Panc1 (cell line): ENCODE results near the gene BRF1. TPM values are rescaled to one million over a fixed set of nuclear protein-coding genes. Genes with fewer than 3 reads are reported as not detected.

Source experiments
- ATAC-seq: fragments of 200-7000 bp; cut with Tn5 transposase; 2 replicates; pipeline ENCODE4 v1.9.1; 2020; ENCODE audit warnings: mild to moderate bottlenecking, moderate library complexity
- BruUV-seq: library from RNA; stranded (reverse); fragments of 400-500 nt; replicated peaks from 2 replicates; lab custom pipeline; 2021; lab: Mats Ljungman, UMichigan
- CTCF ChIA-PET: fragments of 300-600 bp; sonication (Branson Sonifier 250); formaldehyde crosslinking; loops from one replicate; lab custom pipeline; 2022; ENCODE audit warnings: antibody characterized with exemption; lab: Charles Lee
- POLR2A ChIA-PET: fragments of 300-600 bp; sonication (Branson Sonifier 250); formaldehyde crosslinking; loops from one replicate; lab custom pipeline; 2022; ENCODE audit warnings: antibody characterized with exemption; lab: Charles Lee
- DNase-seq: peaks from one replicate; pipeline ENCODE4 v3.0.0-alpha.2; 2010; ENCODE audit warnings: low read depth, low spot score
- H3K27ac ChIP-seq: 2 replicates; pipeline ENCODE4 v1.5.1; 2011; ENCODE audit warnings: mild to moderate bottlenecking, low read length, inconsistent platforms
- H3K27me3 ChIP-seq: fragments of 200-500 bp; sonication (Bioruptor generic); 2 replicates; pipeline ENCODE4 v1.6.0; 2014; ENCODE audit warnings: low read length, inconsistent platforms; ENCODE audit not compliant: control insufficient read depth, insufficient read depth
- H3K36me3 ChIP-seq: fragments of 200-500 bp; sonication (Bioruptor generic); 2 replicates; pipeline ENCODE4 v1.5.1; 2014; ENCODE audit warnings: inconsistent platforms, mild to moderate bottlenecking, low read length, moderate library complexity; ENCODE audit not compliant: control insufficient read depth, insufficient read depth
- H3K4me1 ChIP-seq: 2 replicates; pipeline ENCODE4 v1.5.1; 2011; ENCODE audit warnings: inconsistent platforms, mild to moderate bottlenecking, low read length, moderate library complexity; ENCODE audit not compliant: control insufficient read depth, insufficient read depth
- H3K4me3 ChIP-seq, 2 experiments: 2 replicates each; pipeline ENCODE4 v1.5.1; 2011 to 2012; ENCODE audit warnings: low read depth in 2 of 2, low read length in 2 of 2, mild to moderate bottlenecking in 2 of 2, inconsistent platforms in 1 of 2, moderate library complexity in 1 of 2
- H3K9me3 ChIP-seq: fragments of 200-500 bp; sonication (Bioruptor generic); 2 replicates; pipeline ENCODE4 v1.5.1; 2014; ENCODE audit warnings: low read depth, mild to moderate bottlenecking, inconsistent platforms, low read length, moderate library complexity; ENCODE audit not compliant: control insufficient read depth, insufficient read depth
- CTCF ChIP-seq: fragments of 450-650 bp; IDR thresholded peaks from 2 replicates; pipeline ENCODE4 v1.5.1; 2017; ENCODE audit warnings: mild to moderate bottlenecking
- POLR2AphosphoS5 ChIP-seq: IDR thresholded peaks from 2 replicates; pipeline ENCODE4 v1.6.1; 2012; ENCODE audit warnings: mild to moderate bottlenecking, low read depth, low read length, moderate library complexity
- REST ChIP-seq, 2 experiments: IDR thresholded peaks; 2 replicates each; pipeline ENCODE4 v1.6.1; 2011 to 2012; ENCODE audit warnings: low read depth in 2 of 2, control low read depth in 1 of 2, low read length in 1 of 2, mild to moderate bottlenecking in 1 of 2, moderate library complexity in 1 of 2; ENCODE audit not compliant: insufficient read depth in 1 of 2
- SIN3A ChIP-seq: IDR thresholded peaks from 2 replicates; pipeline ENCODE4 v1.6.1; 2012; ENCODE audit warnings: low read depth, mild to moderate bottlenecking, low read length, moderate library complexity, borderline replicate concordance; ENCODE audit not compliant: insufficient read depth
- TCF7L2 ChIP-seq: IDR thresholded peaks from 2 replicates; pipeline ENCODE4 v1.6.1; 2011; ENCODE audit warnings: mild to moderate bottlenecking, low read depth, low read length, inconsistent platforms
- in situ Hi-C: cut with HindIII; loops from 2 replicates; pipeline ENCODE4 v1.10.0; 2016; ENCODE audit warnings: low sequenced_read_pairs, low pct_unique_long_range_greater_than_20kb
- intact Hi-C: fragments of 100-400 bp; cut with micrococcal nuclease; formaldehyde crosslinking; loops from one replicate; pipeline ENCODE4 v1.10.0; 2022; ENCODE audit not compliant: unreplicated experiment
- total RNA-seq: library from RNA; stranded (reverse); gene quantifications from one replicate; pipeline ENCODE4 v1.2.1, GENCODE V29; 2021; ENCODE audit not compliant: unreplicated experiment

The BRF1 gene
- total RNA-seq, 1 experiment from 2014 or later: 25.0 TPM

- in situ Hi-C loops (no loop called here), intact Hi-C loops (no loop called here)
- DNase-seq (no peak), ATAC-seq (no peak)
- Histone ChIP-seq H3K4me3 (no peak overlapping the region), H3K4me1 (peaks cover 12% of the 10 kb centered on the region), H3K9me3 (no peaks in the 10 kb centered on the region), H3K36me3 (no peaks in the 10 kb centered on the region; the same call in 1 of the 2 replicates), H3K27me3 (no peaks in the 10 kb centered on the region), H3K27ac (no peak overlapping the region)
- ChIA-PET CTCF (no interaction called here), POLR2A (no interaction called here)
- no TSS peak for BruUV-seq
- TF ChIP-seq TCF7L2: no peak
- no peak for TF ChIP-seq SIN3A
- no peak for TF ChIP-seq CTCF
- TF ChIP-seq REST (IDR thresholded peaks at IDR 0.05; ENCODE audit: insufficient read depth in 1 of 2, low read depth in 2 of 2, low read length in 1 of 2): no peak
- TF ChIP-seq POLR2AphosphoS5: no peak
These were observed 16.7 kb upstream of the BRF1 start for GRCh38 chr14:105317546-105317945.

- Histone ChIP-seq H3K27me3 (no peaks in the 10 kb centered on the region), H3K4me3 (no peak overlapping the region), H3K36me3 (no peaks in the 10 kb centered on the region; the same call in 1 of the 2 replicates), H3K9me3 (no peaks in the 10 kb centered on the region), H3K4me1 (peaks cover 12% of the 10 kb centered on the region), H3K27ac (no peak overlapping the region)
- TF ChIP-seq REST (IDR thresholded peaks at IDR 0.05; ENCODE audit: insufficient read depth in 1 of 2, low read depth in 2 of 2, low read length in 1 of 2) (no peak), TCF7L2 (no peak), CTCF (no peak), POLR2AphosphoS5 (no peak), SIN3A (no peak)
- ChIA-PET POLR2A (no interaction called here), CTCF (no interaction called here)
- intact Hi-C loops (no loop called here), in situ Hi-C loops (no loop called here)
- BruUV-seq: no TSS peak
- DNase-seq (no peak), ATAC-seq (no peak)
These were observed 16.2 kb upstream of the BRF1 start for GRCh38 chr14:105316968-105317510.
